CD8-positive, alpha-beta memory T cell (primary cell): ENCODE results near the gene ARL4C. TPM values are rescaled to one million over a fixed set of nuclear protein-coding genes. Genes with fewer than 3 reads are reported as not detected.

ENCODE experiments used
- CTCF ChIA-PET: fragments of 350-600 bp; sonication (Branson Sonifier 250); formaldehyde crosslinking; loops from one replicate; lab custom pipeline; 2021; ENCODE audit warnings: antibody characterized with exemption; lab: Charles Lee
- POLR2A ChIA-PET: fragments of 350-600 bp; sonication (Branson Sonifier 250); formaldehyde crosslinking; loops from one replicate; lab custom pipeline; 2021; ENCODE audit warnings: antibody characterized with exemption; lab: Charles Lee
- DNase-seq, 5 donors: peaks; one replicate each; pipeline versions ENCODE4 v3.0.0 to v3.0.0-alpha.2; 2020 to 2022; ENCODE audit warnings: mixed read lengths in 1 of 5
- H3K27ac ChIP-seq: one replicate; pipeline ENCODE4 v1.7.0; 2013; ENCODE audit warnings: low read depth, mild to moderate bottlenecking, low read length, moderate library complexity
- H3K27me3 ChIP-seq: 2 replicates; pipeline ENCODE4 v1.7.0; 2013; ENCODE audit warnings: low read length, mild to moderate bottlenecking; ENCODE audit not compliant: insufficient read depth, poor library complexity, severe bottlenecking
- H3K36me3 ChIP-seq: 2 replicates; pipeline ENCODE4 v1.7.0; 2013; ENCODE audit warnings: mild to moderate bottlenecking, low read length, moderate library complexity; ENCODE audit not compliant: insufficient read depth
- H3K4me1 ChIP-seq: 2 replicates; pipeline ENCODE4 v1.7.0; 2013; ENCODE audit warnings: mild to moderate bottlenecking, low read length, moderate library complexity; ENCODE audit not compliant: insufficient read depth
- H3K4me3 ChIP-seq: 2 replicates; pipeline ENCODE4 v1.7.0; 2013; ENCODE audit warnings: mild to moderate bottlenecking, low read length
- H3K9me3 ChIP-seq: 2 replicates; pipeline ENCODE4 v1.7.0; 2013; ENCODE audit warnings: mild to moderate bottlenecking, low read length
- H3K27ac Mint-ChIP-seq, 8 donors: one replicate each; pipeline ENCODE4 v1.8.0; 2020 to 2021; ENCODE audit warnings: mixed read lengths in 8 of 8, mild to moderate bottlenecking in 6 of 8, inconsistent platforms in 3 of 8, moderate library complexity in 3 of 8
- H3K27me3 Mint-ChIP-seq, 2 donors: one replicate each; pipeline ENCODE4 v1.8.0; 2020 to 2021; ENCODE audit warnings: mixed read lengths in 2 of 2, mild to moderate bottlenecking in 1 of 2, moderate library complexity in 1 of 2
- H3K36me3 Mint-ChIP-seq, 3 donors: one replicate each; pipeline ENCODE4 v1.8.0; 2020 to 2021; ENCODE audit warnings: mixed read lengths in 3 of 3, inconsistent platforms in 1 of 3, mild to moderate bottlenecking in 1 of 3
- H3K4me1 Mint-ChIP-seq, 3 donors: one replicate each; pipeline ENCODE4 v1.8.0; 2020 to 2021; ENCODE audit warnings: mixed read lengths in 3 of 3, inconsistent platforms in 1 of 3, mild to moderate bottlenecking in 1 of 3
- H3K4me3 Mint-ChIP-seq, 7 donors: one replicate each; pipeline ENCODE4 v1.8.0; 2020 to 2021; ENCODE audit warnings: mixed read lengths in 7 of 7, mild to moderate bottlenecking in 6 of 7, moderate library complexity in 4 of 7, inconsistent platforms in 2 of 7
- H3K9me3 Mint-ChIP-seq, 5 donors: one replicate each; pipeline ENCODE4 v1.8.0; 2020 to 2022; ENCODE audit warnings: mixed read lengths in 5 of 5, mild to moderate bottlenecking in 3 of 5, moderate library complexity in 2 of 5, inconsistent platforms in 1 of 5
- polyA plus RNA-seq: library from polyadenylated mRNA; unstranded; fragments of 300-500 nt; fragmentation: Illumina TruSeq; gene quantifications from one replicate; pipeline ENCODE4 v1.2.3, GENCODE V29; 2021
- total RNA-seq, 2 experiments: library from RNA; stranded (reverse); gene quantifications; one replicate each; pipeline ENCODE4 v1.2.3, GENCODE V29; 2021

ARL4C gene
- total and polyA plus RNA-seq, 3 experiments from 2014 or later: 54.0 to 247 (median 54.7) TPM

DNA sequence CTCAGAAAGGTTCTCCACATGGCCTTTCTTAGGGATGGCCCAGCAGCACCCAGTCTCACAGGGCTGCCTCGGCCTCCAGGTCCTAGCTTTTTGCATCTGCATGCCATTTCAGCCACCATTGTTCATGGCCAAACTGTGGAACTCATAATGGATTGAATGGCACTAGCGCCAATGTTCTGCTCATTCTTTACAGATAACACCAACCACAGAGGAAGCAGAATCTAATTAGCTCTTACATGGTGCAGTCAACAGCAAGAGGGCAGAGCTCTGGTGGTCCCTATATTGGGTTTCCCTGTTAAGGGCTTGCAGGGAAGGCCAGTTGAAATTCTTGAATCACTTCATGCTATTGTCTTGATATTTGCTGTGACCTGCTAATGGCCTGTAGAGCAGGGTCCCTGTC is 45.6 kb downstream of the ARL4C start:
- H3K27ac Mint-ChIP-seq: peak overlapping the region; percentile 29 to 99 (median 88)
- CTCF ChIA-PET: interaction anchor here (1.8 to 2.0 kb wide), 2 partner anchors 13 to 59 kb away, joined by 4 read pairs; no protein-coding TSS in a partner anchor
- H3K4me1 Mint-ChIP-seq: peaks cover 71 to 92% (median 88%) of the 10 kb centered on the region in 3 donors
- POLR2A ChIA-PET: interaction anchor here (1.0 to 1.4 kb wide), 2 partner anchors 14 to 305 kb away, joined by 3 read pairs; no protein-coding TSS in a partner anchor
- no peak for DNase-seq
- H3K27me3 Mint-ChIP-seq: peaks cover 0 to 1% of the 10 kb centered on the region in 2 donors
- no peak overlapping the region for H3K27ac ChIP-seq
- H3K36me3 ChIP-seq: no peaks in the 10 kb centered on the region
- H3K4me1 ChIP-seq: peaks cover 93% of the 10 kb centered on the region
- H3K9me3 ChIP-seq: no peaks in the 10 kb centered on the region
- peaks cover 5 to 17% (median 10%) of the 10 kb centered on the region in 3 donors for H3K36me3 Mint-ChIP-seq
- peaks cover 0 to 7% (median 0%) of the 10 kb centered on the region in 5 donors for H3K9me3 Mint-ChIP-seq
- H3K4me3 Mint-ChIP-seq: peak overlapping the region in 4 of 7 donors; percentile 14 to 82 (median 72)
- H3K4me3 ChIP-seq: peak overlapping the region; percentile 74
- H3K27me3 ChIP-seq: no peaks in the 10 kb centered on the region

DNA sequence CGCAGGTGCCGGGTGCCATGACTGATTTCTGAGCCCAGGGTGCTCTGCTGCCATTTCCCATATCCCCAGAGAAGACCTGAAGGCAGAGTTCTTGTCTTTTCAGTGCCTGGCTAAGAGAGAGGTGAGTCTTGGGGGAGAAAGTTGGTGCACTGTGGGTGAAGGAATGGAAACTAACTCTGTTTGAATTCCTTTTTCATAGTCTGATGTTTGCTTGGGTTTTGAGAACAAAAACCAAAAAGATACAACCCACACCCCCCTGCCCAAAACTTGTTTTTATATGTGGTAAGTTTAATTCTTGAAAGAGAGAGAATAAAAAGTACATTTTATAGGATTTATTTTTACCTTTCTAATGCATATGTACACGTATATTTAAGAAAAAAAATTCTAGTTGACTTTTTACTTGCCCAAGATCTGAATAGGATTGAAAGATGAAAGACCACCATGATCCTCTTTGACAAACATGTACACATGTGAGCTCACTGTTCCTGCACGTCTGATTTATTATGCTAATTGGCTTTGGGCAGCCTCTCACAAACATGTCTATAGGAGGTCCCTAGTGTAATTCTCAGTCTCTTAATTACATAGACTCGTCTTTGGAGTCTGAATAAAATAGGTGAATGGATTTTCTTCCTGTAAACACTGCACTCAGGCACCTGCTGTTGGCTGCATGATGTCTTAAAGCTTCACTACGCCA is 46.3 kb downstream of the ARL4C start:
- Histone ChIP-seq H3K4me1 (peaks cover 94% of the 10 kb centered on the region), H3K27me3 (no peaks in the 10 kb centered on the region), H3K36me3 (no peaks in the 10 kb centered on the region), H3K9me3 (no peaks in the 10 kb centered on the region), H3K4me3 (peak overlapping the region; percentile 74), H3K27ac (no peak overlapping the region)
- Mint-ChIP-seq H3K27me3 (peaks cover 0 to 4% of the 10 kb centered on the region in 2 donors), H3K9me3 (peaks cover 0 to 9% (median 0%) of the 10 kb centered on the region in 5 donors), H3K4me1 (peaks cover 70 to 94% (median 89%) of the 10 kb centered on the region in 3 donors), H3K4me3 (peak overlapping the region in 3 of 7 donors; percentile 5 to 70 (median 12)), H3K27ac (peak overlapping the region; percentile 67 to 94 (median 86)), H3K36me3 (peaks cover 5 to 19% (median 13%) of the 10 kb centered on the region in 3 donors)
- CTCF ChIA-PET: interaction anchor here (1.0 to 2.0 kb wide), 5 partner anchors 14 to 58 kb away, joined by 3 to 4 read pairs (median 3); partner anchors contain the start of gene ARL4C
- POLR2A ChIA-PET: interaction anchor here (1.1 to 1.4 kb wide), 2 partner anchors 8 to 14 kb away, joined by 3 read pairs; no protein-coding TSS in a partner anchor
- peak in 1 of 5 donors; percentile 61 for DNase-seq

DNA sequence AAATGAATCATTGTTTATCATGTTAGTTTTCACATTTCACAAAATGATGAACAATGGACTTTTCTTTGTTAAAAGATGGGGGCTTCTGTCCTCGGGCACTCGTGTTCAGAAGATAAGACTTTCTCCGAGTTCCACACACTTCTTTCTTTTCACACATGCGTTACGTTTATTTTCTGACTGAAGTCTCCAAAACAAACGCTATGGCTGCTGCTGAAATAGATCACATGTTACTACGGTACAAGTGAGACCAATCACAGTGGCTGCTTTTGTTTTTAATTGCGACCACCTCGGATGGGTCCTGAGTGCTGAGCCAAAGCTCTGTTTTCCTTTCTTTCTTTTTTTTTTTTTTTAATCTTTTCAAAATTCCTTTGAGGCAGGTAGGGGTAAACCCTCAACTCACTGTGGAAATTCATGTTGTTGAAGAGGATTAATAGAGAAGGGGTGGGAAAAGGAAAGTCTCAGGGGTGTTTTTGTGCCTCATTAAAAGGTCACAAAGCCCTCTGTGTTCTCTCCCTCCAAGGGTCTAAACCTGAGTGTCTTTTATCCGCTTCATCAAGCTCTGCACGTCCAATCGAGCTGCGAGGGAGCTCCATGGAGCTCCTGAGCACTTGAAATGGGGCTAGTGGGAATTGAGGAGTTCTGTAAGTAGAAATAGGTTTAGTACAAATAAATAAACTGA is 48.2 kb downstream of the ARL4C start:
- H3K36me3 Mint-ChIP-seq: peaks cover 5 to 19% (median 13%) of the 10 kb centered on the region in 3 donors

DNA sequence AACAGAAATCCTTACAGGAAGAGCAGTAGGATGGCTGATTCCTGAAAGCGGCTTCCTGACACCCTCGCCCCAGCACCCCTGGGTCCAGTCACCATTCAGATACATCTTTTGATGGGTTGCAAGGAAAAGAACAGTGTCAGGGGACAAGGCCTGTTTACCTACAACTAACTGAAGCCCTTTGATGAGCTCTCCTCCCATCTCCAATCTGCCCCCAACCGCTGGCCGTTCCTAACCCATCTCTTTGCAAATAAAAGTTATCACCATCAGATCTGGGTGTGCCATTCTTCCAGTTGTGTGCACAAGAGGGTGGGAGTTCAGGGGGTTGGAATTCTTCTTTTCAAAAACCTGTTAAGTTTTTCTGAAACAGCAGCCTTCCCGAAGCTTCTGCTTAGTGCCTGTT is 48.9 kb downstream of the ARL4C start:
- no peaks in the 10 kb centered on the region for H3K27me3 ChIP-seq
- no peak overlapping the region for H3K27ac ChIP-seq
- ChIA-PET CTCF (interaction anchor here (0.8 to 2.0 kb wide), 4 partner anchors 13 to 159 kb away, joined by 3 to 7 read pairs (median 4); no protein-coding TSS in a partner anchor), POLR2A (interaction anchor here (0.8 to 3.1 kb wide), 4 partner anchors 11 to 25 kb away, joined by 3 to 20 read pairs (median 14); no protein-coding TSS in a partner anchor)
- peaks cover 0 to 4% of the 10 kb centered on the region in 2 donors for H3K27me3 Mint-ChIP-seq
- H3K36me3 Mint-ChIP-seq: peaks cover 5 to 19% (median 11%) of the 10 kb centered on the region in 3 donors
- H3K4me3 ChIP-seq: peak overlapping the region; percentile 22
- no peak for DNase-seq
- peak overlapping the region in 2 of 7 donors; percentile 4 to 6 for H3K4me3 Mint-ChIP-seq
- H3K4me1 Mint-ChIP-seq: peaks cover 77 to 92% (median 91%) of the 10 kb centered on the region in 3 donors
- H3K9me3 Mint-ChIP-seq: peaks cover 0 to 9% (median 0%) of the 10 kb centered on the region in 5 donors
- no peaks in the 10 kb centered on the region for H3K9me3 ChIP-seq
- H3K36me3 ChIP-seq: no peaks in the 10 kb centered on the region
- H3K4me1 ChIP-seq: peaks cover 98% of the 10 kb centered on the region
- peak overlapping the region; percentile 78 to 100 (median 100) for H3K27ac Mint-ChIP-seq

More for the DNA sequence above, 48.2 kb downstream of the ARL4C start:
- POLR2A ChIA-PET: interaction anchor here (0.7 to 3.1 kb wide), 3 partner anchors 12 to 26 kb away, joined by 3 to 20 read pairs (median 3); no protein-coding TSS in a partner anchor
- H3K27ac Mint-ChIP-seq: peak overlapping the region in 7 of 8 donors; percentile 93 to 100 (median 100)
- Histone ChIP-seq H3K27ac (no peak overlapping the region), H3K4me3 (no peak overlapping the region), H3K4me1 (peaks cover 100% of the 10 kb centered on the region), H3K9me3 (no peaks in the 10 kb centered on the region), H3K27me3 (no peaks in the 10 kb centered on the region), H3K36me3 (no peaks in the 10 kb centered on the region)
- no peak for DNase-seq
- peaks cover 0 to 4% of the 10 kb centered on the region in 2 donors for H3K27me3 Mint-ChIP-seq
- no peak overlapping the region for H3K4me3 Mint-ChIP-seq
- CTCF ChIA-PET: interaction anchor here (0.8 to 1.9 kb wide), 3 partner anchors 13 to 41 kb away, joined by 3 to 4 read pairs (median 4); no protein-coding TSS in a partner anchor
- peaks cover 0 to 9% (median 0%) of the 10 kb centered on the region in 5 donors for H3K9me3 Mint-ChIP-seq
- peaks cover 76 to 92% (median 91%) of the 10 kb centered on the region in 3 donors for H3K4me1 Mint-ChIP-seq

DNA sequence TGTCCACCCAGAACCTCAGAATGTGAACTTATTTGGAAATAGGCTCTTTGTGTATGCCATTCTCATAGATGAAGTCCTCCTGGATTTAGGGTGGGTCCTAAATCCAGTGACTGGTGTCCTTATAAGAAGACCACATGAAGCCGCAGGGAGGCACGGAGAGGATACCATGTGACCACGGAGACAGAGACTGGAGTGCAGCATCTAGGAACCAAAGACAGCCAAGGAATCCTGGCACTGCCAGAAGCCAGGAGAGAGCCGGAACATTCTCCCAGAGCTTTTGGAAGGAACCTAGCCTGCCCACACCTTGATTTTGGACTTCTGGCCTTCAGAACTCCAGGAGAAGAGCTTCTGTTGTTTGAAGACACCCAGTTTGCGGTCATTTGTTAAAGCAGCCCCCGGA is 49.7 kb downstream of the ARL4C start:
- peak overlapping the region; percentile 22 for H3K4me3 ChIP-seq
- peaks cover 0 to 9% (median 0%) of the 10 kb centered on the region in 5 donors for H3K9me3 Mint-ChIP-seq
- H3K27ac Mint-ChIP-seq: peak overlapping the region; percentile 97 to 100 (median 100)
- ChIA-PET POLR2A (interaction anchor here (0.6 to 3.1 kb wide), 10 partner anchors 12 to 155 kb away, joined by 3 to 20 read pairs (median 4); partner anchors contain the start of gene ARL4C), CTCF (interaction anchor here (0.8 to 2.5 kb wide), 16 partner anchors 8 to 312 kb away, joined by 3 to 12 read pairs (median 6); partner anchors contain the start of gene ARL4C)
- H3K4me1 ChIP-seq: peaks cover 98% of the 10 kb centered on the region
- no peaks in the 10 kb centered on the region for H3K36me3 ChIP-seq
- peak overlapping the region; percentile 89 for H3K27ac ChIP-seq
- H3K4me1 Mint-ChIP-seq: peaks cover 78 to 91% (median 91%) of the 10 kb centered on the region in 3 donors
- H3K27me3 Mint-ChIP-seq: peaks cover 0 to 4% of the 10 kb centered on the region in 2 donors
- no peaks in the 10 kb centered on the region for H3K27me3 ChIP-seq
- peak overlapping the region in 6 of 7 donors; percentile 49 to 90 (median 84) for H3K4me3 Mint-ChIP-seq
- DNase-seq: no peak
- peaks cover 3 to 19% (median 8%) of the 10 kb centered on the region in 3 donors for H3K36me3 Mint-ChIP-seq
- no peaks in the 10 kb centered on the region for H3K9me3 ChIP-seq

DNA sequence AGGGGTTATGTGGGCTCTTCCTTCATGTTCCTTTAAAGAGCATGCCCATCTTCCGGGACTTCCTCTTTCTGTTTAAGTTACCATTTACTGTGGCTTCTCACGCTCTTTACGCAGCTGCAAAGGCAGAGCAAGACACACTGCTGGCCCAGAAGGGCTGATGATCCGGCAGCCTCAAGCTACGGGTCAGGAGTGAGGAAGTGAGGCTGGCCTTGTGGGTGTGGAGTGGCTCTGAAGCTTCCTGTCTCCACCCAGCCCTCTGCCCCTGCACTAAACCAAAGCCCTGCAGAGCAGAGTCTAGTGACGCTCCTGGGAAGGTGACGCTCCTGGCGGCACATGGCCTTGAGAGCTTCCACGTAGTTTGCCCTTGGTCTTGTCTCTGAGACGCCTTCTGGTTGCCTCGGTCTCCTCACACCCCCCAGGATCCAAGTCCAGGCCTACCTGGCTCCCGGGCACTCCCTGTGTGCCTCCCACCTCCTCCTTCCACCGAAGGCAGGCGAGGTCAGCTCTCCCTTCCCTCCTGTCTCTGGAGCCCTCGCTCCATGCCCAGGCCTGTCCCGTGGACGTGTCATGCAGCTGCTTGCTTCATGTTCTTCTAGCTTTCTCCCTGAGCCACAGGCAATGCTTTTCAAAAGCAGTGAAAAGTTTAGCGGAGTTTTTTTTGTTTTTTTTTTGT is 50.3 kb downstream of the ARL4C start:
- CTCF ChIA-PET: interaction anchor here (0.5 to 2.5 kb wide), 18 partner anchors 9 to 311 kb away, joined by 3 to 12 read pairs (median 6); partner anchors contain the start of gene ARL4C
- Histone ChIP-seq H3K4me1 (peaks cover 96% of the 10 kb centered on the region), H3K27me3 (no peaks in the 10 kb centered on the region), H3K27ac (peak overlapping the region; percentile 89), H3K36me3 (no peaks in the 10 kb centered on the region), H3K9me3 (no peaks in the 10 kb centered on the region), H3K4me3 (peak overlapping the region; percentile 22)
- H3K9me3 Mint-ChIP-seq: peaks cover 0 to 9% (median 0%) of the 10 kb centered on the region in 5 donors
- peaks cover 0 to 4% of the 10 kb centered on the region in 2 donors for H3K27me3 Mint-ChIP-seq
- H3K27ac Mint-ChIP-seq: peak overlapping the region; percentile 97 to 100 (median 100)
- H3K36me3 Mint-ChIP-seq: peaks cover 1 to 19% (median 8%) of the 10 kb centered on the region in 3 donors
- peak; percentile 69 to 95 (median 90) for DNase-seq
- POLR2A ChIA-PET: interaction anchor here (0.6 to 3.1 kb wide), 16 partner anchors 8 to 157 kb away, joined by 3 to 20 read pairs (median 4); partner anchors contain the start of gene ARL4C
- peak overlapping the region; percentile 49 to 90 (median 81) for H3K4me3 Mint-ChIP-seq
- H3K4me1 Mint-ChIP-seq: peaks cover 76 to 90% (median 88%) of the 10 kb centered on the region in 3 donors
